Stimulated activated naive B cell treated with anti-CD40 and anti-IgM and Interleukin-4, amounts not matched to agents 10 μg/mL and 1 μg/mL and 100 μg/mL, for 72 hours (primary cell): ENCODE results near the gene TRMT112.
A peak's percentile ranks its signal among the peaks of the same experiment; 100 is the strongest.

Experiments used
- ATAC-seq, 2 donors: fragments of 150-1000 bp; cut with Tn5 transposase; replicated peaks; 2 replicates each; pipeline ENCODE4 v1.10.0; 2021; ENCODE audit warnings: moderate library complexity in 1 of 2
- DNase-seq: peaks from one replicate; pipeline ENCODE4 v3.0.0; 2021
- H3K27ac Mint-ChIP-seq: one replicate; pipeline ENCODE4 v1.8.0; 2022; ENCODE audit warnings: mild to moderate bottlenecking, mixed read lengths
- H3K27me3 Mint-ChIP-seq, 2 donors: one replicate each; pipeline ENCODE4 v1.8.0; 2022; ENCODE audit warnings: mixed read lengths in 2 of 2
- H3K36me3 Mint-ChIP-seq, 2 donors: one replicate each; pipeline ENCODE4 v1.8.0; 2022; ENCODE audit warnings: mixed read lengths in 2 of 2, mild to moderate bottlenecking in 1 of 2
- H3K4me1 Mint-ChIP-seq, 2 donors: one replicate each; pipeline ENCODE4 v1.8.0; 2022; ENCODE audit warnings: mixed read lengths in 2 of 2, mild to moderate bottlenecking in 1 of 2
- H3K4me3 Mint-ChIP-seq, 2 donors: one replicate each; pipeline ENCODE4 v1.8.0; 2022; ENCODE audit warnings: mild to moderate bottlenecking in 2 of 2, mixed read lengths in 2 of 2, moderate library complexity in 1 of 2
- H3K9me3 Mint-ChIP-seq, 2 donors: one replicate each; pipeline ENCODE4 v1.8.0; 2022; ENCODE audit warnings: mixed read lengths in 2 of 2, mild to moderate bottlenecking in 1 of 2

The TRMT112 gene

DNA sequence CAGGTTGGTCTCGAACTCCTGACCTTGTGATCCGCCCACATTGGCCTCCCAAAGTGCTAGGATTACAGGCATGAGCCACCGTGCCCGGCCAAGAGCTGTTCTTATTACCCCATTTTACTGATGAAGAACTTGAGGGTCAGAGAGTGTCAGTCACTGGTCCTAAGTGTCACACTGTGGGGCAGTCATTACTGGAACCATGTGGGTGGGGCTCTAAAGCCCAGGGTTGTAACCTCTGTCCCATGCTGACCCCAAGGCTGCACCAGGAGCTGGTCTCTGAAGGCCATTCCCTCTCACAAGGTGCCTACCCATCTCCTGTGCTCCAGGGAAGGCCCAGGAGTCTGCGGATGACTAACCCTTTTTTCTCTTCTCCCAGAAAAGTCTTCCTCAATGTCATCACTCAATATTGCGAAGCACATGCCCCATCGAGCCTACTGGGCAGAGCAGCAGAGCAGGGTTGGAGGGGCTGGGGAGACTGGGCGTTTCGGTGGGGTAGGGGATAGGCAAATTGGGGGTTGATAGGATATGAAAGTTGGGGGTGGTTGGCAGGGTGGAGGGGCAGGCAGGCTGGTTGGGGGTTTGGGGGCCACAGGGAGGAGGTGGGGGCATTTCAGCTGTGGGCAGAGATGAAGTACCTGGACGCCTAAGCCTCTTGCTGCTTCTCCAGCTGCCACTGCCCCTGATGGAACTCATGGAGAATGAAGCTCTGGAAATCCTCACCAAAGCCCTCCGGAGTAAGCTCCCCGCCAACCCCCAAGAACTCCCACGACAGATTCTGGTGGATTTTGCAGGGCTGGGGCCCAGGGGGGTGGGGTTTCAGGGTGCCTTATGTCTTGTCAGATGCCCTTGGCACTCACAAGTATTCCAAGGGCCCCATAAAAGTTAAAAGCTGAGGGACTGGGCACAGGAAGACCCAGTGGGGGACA lies 14.0 kb downstream of the TRMT112 start:
- H3K36me3 Mint-ChIP-seq: peaks cover 12 to 13% of the 10 kb centered on the region in 2 donors
- H3K27ac Mint-ChIP-seq: peak overlapping the region; percentile 99
- no peak for ATAC-seq
- peak overlapping the region in 1 of 2 donors; percentile 92 for H3K4me3 Mint-ChIP-seq
- H3K4me1 Mint-ChIP-seq: peaks cover 33 to 54% of the 10 kb centered on the region in 2 donors
- DNase-seq: no peak
- H3K9me3 Mint-ChIP-seq: no peaks in the 10 kb centered on the region
- H3K27me3 Mint-ChIP-seq: peaks cover 22 to 40% of the 10 kb centered on the region in 2 donors

DNA sequence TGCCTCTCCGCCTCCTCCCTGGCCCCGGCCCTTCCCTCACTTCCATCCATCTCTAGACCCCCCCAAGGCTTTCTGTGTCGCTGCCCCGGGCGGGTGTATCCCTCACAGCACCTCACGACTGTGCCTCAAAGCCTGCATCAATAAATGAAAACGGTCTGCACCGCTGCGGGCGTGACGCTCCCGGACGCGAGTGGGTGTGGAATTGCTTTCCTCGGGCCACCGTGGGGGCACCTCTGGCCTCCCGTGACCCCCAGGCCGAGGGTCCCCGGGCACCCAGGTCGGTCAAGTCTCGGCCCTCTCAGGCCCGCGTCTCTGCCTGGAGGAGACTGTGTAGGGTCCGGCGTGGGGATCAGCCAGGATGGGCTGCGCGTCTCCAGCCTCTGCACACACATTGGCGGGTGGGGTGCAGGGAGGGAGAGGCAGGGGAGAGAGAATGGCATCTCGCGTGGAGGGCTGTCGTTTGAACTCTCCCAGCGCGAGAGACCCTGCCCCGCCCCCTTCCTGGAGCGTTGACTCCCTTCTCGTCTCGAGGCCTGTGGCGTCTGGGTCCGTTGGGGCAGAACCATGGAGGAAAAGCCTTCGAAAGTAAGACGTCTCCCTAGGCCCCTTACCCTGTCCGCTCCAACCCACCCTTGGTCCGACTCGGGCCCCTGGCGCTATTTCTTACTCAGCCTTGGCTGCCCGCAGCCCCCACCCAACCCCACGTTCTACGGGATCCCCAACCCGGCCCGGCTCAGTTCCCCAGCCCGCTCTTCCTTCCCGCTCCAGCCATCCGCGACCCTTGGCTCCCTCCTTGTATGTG lies 17.3 kb downstream of the TRMT112 start, which contains the start of gene CATSPERZ:
Gene CATSPERZ, plus strand, starts transcription at position 512 of the 802 bp plus-strand sequence. Its CDS starts 53 bp downstream, at position 565.
- H3K4me1 Mint-ChIP-seq: peaks cover 27 to 43% of the 10 kb centered on the region in 2 donors
- DNase-seq (no peak), ATAC-seq (no peak)
- H3K36me3 Mint-ChIP-seq: no peaks in the 10 kb centered on the region
- peak within 1 kb of the TSS; percentile 90 for H3K27ac Mint-ChIP-seq
- peak within 1 kb of the TSS; percentile 84 to 85 for H3K4me3 Mint-ChIP-seq
- peaks cover 49 to 68% of the 10 kb centered on the region in 2 donors for H3K27me3 Mint-ChIP-seq
- H3K9me3 Mint-ChIP-seq: no peaks in the 10 kb centered on the region

DNA sequence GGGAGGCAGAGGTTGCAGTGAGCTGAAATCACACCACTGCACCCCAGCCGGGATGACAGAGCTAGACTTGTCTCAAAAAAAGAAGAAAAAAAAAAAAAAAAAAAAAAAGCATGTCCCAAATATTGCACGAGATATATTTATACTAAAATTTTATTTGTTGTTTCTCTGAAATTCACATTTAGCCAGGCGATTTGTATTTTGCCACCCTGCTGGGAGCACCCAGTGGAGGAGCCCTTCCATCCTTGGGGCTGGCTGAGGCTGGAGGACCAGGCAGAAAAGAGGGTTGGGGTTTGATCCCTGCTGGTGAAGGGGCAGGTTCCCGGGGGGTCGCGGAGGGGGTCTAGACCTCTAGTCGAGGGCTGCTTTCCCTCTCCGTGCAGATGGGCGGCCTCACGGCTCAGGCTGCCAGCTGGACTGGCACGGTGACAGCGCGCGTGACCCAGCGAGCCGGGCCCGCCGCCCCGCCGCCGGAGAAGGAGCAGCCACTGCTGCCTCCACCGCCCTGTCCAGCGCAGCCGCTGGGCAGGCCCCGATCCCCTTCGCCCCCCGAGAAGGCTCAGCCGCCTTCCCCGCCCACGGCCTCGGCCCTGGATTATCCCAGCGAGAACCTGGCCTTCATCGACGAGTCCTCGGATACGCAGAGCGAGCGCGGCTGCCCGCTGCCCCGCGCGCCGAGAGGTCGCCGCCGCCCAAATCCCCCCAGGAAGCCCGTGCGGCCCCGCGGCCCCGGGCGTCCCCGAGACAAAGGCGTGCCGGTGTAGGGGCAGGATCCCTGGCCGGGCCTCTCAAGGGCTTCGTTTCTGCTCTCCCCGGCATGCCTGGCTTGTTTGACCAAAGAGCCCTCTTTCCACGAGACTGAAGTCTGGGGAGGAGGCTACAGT lies 18.2 kb downstream of the TRMT112 start:
- H3K27ac Mint-ChIP-seq: peak overlapping the region; percentile 65
- H3K36me3 Mint-ChIP-seq: no peaks in the 10 kb centered on the region
- peaks cover 55 to 76% of the 10 kb centered on the region in 2 donors for H3K27me3 Mint-ChIP-seq
- peak overlapping the region; percentile 84 to 85 for H3K4me3 Mint-ChIP-seq
- peaks cover 24 to 39% of the 10 kb centered on the region in 2 donors for H3K4me1 Mint-ChIP-seq
- DNase-seq (no peak), ATAC-seq (no peak)
- H3K9me3 Mint-ChIP-seq: no peaks in the 10 kb centered on the region

DNA sequence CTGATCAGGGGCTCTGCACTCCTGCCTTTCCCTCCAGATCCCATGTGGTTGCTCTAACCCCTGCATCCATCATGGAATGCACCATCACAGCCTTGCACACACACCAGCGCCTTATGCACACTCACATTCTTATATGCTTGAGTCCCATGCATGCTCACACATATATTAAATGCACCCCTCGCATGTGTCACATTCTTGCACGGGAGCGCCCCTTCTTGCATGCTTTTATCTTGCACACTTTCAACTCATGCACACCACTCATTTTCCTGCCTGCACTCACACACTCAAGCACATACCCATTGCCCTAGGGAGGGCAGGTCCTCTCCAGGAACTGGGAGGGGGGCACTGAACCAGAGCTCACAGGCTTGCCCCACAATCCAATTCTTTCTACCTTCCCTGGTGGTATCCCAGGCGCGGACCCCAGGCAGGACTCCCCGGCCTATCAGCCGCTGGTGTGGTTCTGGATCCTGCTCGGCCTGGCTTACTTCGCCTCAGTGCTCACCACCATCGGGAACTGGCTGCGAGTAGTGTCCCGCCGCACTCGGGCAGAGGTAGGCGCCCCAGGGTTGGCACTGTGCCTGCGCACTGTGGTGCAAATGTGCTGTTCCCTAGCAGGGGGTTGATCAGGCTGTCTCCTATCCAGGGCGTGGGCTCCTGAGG lies 19.5 kb downstream of the TRMT112 start:
- Mint-ChIP-seq H3K4me1 (peaks cover 19 to 35% of the 10 kb centered on the region in 2 donors), H3K27me3 (peaks cover 63 to 84% of the 10 kb centered on the region in 2 donors), H3K36me3 (no peaks in the 10 kb centered on the region), H3K27ac (no peak overlapping the region), H3K9me3 (no peaks in the 10 kb centered on the region), H3K4me3 (no peak overlapping the region)
- no peak for DNase-seq
- no peak for ATAC-seq

DNA sequence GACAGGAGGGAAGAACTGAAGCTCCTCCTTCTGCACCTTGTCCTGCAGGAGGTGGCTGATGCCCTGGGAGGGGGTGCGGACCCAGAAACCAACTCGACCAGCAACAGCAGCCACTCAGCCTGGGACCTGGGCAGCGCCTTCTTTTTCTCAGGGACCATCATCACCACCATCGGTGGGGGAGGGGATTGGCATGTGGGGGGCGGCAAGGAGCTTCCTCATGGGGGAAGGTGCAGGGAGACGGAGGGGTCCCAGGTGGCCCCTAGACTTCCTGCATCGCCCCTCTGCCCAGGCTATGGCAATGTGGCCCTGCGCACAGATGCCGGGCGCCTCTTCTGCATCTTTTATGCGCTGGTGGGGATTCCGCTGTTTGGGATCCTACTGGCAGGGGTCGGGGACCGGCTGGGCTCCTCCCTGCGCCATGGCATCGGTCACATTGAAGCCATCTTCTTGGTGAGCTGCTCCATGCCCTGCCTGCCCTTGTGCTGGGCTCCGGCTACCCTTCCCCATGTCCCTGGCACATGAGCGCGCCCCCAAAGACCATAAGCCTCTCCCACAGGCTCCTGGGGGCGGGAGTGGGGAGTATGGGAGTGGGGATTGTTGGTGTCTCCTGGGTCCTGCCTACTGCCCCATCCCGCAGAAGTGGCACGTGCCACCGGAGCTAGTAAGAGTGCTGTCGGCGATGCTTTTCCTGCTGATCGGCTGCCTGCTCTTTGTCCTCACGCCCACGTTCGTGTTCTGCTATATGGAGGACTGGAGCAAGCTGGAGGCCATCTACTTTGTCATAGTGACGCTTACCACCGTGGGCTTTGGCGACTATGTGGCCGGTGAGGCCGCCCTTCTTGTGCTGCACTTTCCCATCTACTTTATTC lies 20.3 kb downstream of the TRMT112 start:
- H3K27ac Mint-ChIP-seq: no peak overlapping the region
- peaks cover 22 to 41% of the 10 kb centered on the region in 2 donors for H3K4me1 Mint-ChIP-seq
- no peak overlapping the region for H3K4me3 Mint-ChIP-seq
- no peak for ATAC-seq
- no peaks in the 10 kb centered on the region for H3K9me3 Mint-ChIP-seq
- DNase-seq: no peak
- no peaks in the 10 kb centered on the region for H3K36me3 Mint-ChIP-seq
- peaks cover 68 to 89% of the 10 kb centered on the region in 2 donors for H3K27me3 Mint-ChIP-seq

DNA sequence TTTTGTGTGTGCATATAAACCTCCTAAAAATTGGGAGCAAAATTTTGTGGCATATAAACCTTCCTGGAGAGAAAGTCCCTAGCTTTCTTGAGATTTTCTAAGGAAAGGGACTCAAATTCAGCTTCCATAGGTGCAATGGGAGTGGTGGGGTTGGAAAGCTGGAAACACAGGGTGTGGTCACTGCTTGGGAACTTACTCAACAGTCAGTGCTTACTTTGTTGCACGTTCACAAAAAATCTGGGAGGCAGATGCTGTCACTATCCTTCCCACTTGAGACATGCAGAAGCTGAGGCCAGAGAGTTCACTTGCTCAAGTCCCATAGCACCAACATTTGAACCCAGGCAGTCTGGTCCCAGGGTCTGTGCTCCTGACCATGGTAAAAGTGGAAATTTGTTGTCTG lies 21.1 kb downstream of the TRMT112 start:
- H3K27ac Mint-ChIP-seq: no peak overlapping the region
- H3K9me3 Mint-ChIP-seq: no peaks in the 10 kb centered on the region
- ATAC-seq: no peak
- DNase-seq: no peak
- H3K36me3 Mint-ChIP-seq: no peaks in the 10 kb centered on the region
- peaks cover 64 to 81% of the 10 kb centered on the region in 2 donors for H3K27me3 Mint-ChIP-seq
- H3K4me3 Mint-ChIP-seq: no peak overlapping the region
- peaks cover 20 to 41% of the 10 kb centered on the region in 2 donors for H3K4me1 Mint-ChIP-seq

DNA sequence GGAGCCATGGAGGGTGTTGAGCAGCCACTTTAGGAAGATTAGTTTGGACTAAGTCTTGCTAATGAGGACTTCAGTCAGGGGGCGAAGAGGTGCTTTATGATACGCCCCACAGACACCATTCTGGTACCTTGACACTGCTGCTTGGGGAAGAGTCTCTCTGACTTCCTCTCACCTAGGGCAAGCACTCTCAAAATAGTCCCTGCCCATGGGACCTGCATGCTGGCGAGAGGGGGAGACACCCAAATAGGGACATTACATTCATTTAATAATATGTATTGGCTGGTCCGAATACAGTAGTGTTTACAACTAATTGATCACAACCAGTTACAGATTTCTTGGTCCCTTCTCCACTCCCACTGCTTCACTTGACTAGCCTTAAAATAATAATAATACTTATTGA lies 21.6 kb downstream of the TRMT112 start:
- ATAC-seq: no peak
- Mint-ChIP-seq H3K4me3 (no peak overlapping the region), H3K27ac (no peak overlapping the region), H3K27me3 (peaks cover 65 to 82% of the 10 kb centered on the region in 2 donors), H3K36me3 (no peaks in the 10 kb centered on the region), H3K4me1 (peaks cover 19 to 42% of the 10 kb centered on the region in 2 donors), H3K9me3 (no peaks in the 10 kb centered on the region)
- DNase-seq: no peak

DNA sequence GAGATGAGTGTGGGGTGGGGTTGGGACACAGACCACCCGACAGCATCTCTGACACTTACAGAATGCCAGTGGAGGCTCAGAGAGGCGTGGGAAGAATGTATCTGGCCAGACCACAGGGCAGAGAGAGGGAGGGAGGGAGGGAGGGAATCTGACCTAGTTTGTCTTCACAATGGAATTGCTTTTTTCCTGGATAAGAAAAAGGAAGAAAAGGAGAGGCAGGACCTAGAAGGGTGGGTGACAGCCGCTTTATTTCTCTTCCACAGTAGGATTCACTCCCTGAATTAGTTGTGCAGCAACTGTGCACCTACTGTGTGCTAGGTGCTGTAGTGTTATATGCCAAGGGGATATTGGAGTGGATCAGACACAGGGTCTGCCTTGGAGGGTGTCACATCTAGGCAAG lies 22.6 kb downstream of the TRMT112 start:
- no peak for ATAC-seq
- no peaks in the 10 kb centered on the region for H3K9me3 Mint-ChIP-seq
- H3K4me1 Mint-ChIP-seq: peaks cover 15 to 35% of the 10 kb centered on the region in 2 donors
- H3K4me3 Mint-ChIP-seq: no peak overlapping the region
- no peak for DNase-seq
- H3K27me3 Mint-ChIP-seq: peaks cover 61 to 76% of the 10 kb centered on the region in 2 donors
- no peak overlapping the region for H3K27ac Mint-ChIP-seq
- peaks cover 0 to 4% of the 10 kb centered on the region in 2 donors for H3K36me3 Mint-ChIP-seq

DNA sequence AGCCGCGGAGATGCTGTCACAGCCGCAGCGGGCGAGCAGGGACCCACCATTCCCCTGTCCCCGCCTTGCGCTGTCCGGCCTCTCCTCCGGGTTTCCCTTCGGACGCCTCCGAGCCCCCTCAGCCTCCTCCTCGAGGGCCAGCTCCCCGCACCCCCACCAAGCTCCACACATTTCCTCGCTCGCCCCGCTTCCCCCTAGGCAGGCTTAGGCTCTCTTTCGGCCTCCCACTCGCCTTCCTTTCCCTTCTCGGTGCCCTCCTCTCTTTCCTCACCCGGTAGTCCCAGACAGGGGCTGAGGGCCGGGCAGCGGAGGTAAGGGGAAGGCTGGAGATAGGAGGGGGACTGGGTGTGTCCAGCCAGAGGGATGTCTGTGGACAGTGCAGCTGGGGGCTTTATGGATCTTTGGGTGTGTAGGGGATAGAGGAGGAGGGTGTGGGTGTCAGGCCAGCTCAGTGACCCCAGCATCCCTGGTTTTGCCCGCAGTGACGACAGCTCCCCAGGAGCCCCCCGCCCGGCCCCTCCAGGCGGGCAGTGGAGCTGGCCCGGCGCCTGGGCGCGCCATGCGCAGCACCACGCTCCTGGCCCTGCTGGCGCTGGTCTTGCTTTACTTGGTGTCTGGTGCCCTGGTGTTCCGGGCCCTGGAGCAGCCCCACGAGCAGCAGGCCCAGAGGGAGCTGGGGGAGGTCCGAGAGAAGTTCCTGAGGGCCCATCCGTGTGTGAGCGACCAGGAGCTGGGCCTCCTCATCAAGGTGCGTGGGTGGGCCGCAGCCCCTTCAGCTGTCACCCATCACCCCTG lies 24.7 kb downstream of the TRMT112 start:
- peaks cover 12 to 27% of the 10 kb centered on the region in 2 donors for H3K4me1 Mint-ChIP-seq
- no peak overlapping the region for H3K27ac Mint-ChIP-seq
- H3K4me3 Mint-ChIP-seq: peak overlapping the region; percentile 79 to 81
- peak in 1 of 2 donors; percentile 39 for ATAC-seq
- DNase-seq: no peak
- H3K36me3 Mint-ChIP-seq: peaks cover 3 to 15% of the 10 kb centered on the region in 2 donors
- no peaks in the 10 kb centered on the region for H3K9me3 Mint-ChIP-seq
- H3K27me3 Mint-ChIP-seq: peaks cover 48 to 54% of the 10 kb centered on the region in 2 donors

DNA sequence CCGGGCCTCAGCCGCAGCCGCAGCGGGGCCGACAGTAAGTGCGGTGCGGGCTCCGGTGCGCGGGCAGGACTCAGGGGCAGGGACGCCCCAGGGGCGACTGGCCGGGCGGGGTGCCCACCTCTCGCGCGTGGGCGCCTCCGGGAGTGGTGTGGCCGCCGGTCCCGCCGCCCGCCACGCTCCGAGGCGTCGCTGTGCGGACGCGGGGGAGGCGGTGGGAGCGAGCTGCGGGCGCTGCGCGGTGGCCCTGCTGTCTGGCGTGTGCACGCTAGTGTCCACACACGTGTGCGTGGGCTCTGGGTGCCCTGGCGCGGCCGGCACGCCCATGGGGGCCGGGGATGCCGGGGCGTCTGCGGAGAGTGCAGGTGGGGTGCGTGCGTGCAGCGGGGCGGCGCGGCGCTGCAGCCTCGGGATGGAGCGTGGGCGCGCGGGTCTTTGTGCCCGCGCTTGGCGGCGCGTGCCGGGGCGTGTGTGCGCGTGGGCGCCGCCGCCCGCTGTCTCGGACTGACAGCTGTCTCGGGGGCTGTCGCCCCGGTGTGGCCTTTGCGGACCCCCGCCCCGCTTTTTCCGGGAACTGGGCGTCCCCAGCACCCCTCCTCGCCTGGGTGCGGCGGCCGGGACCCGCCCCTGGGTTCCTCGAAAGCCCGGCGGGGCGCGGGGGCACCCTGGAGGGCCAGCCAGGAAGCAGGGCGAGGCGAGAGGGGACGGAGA lies 25.5 kb downstream of the TRMT112 start:
- DNase-seq (no peak), ATAC-seq (peak; percentile 52 to 66)
- H3K36me3 Mint-ChIP-seq: peaks cover 3 to 15% of the 10 kb centered on the region in 2 donors
- H3K9me3 Mint-ChIP-seq: no peaks in the 10 kb centered on the region
- peak overlapping the region; percentile 79 to 81 for H3K4me3 Mint-ChIP-seq
- H3K27me3 Mint-ChIP-seq: peaks cover 40 to 47% of the 10 kb centered on the region in 2 donors
- H3K4me1 Mint-ChIP-seq: peaks cover 10 to 26% of the 10 kb centered on the region in 2 donors
- H3K27ac Mint-ChIP-seq: no peak overlapping the region

DNA sequence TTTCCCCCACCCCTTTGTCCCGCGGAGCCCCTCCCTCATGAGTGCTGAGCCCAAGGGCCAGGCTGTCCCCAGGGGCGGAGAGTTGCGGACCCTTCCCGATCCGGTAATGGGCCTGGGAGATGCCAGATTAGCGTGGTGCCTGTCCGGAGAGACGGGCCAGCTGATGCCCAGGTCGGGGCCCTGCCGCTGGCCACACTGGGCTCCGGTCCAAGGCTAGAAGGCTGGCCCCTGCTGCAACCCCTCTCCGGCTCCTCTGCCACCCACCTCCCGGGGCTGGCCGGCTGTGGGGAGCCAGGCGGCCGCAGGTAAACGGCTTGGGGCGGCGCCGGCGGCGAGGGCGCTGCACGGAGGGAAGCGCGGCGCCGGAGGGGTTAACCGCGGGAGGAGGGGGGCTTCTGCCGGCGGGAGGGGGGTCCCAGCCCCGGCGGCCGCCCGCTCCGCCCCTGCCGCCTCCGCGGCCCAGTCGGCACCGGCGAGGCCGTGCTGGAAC lies 26.1 kb downstream of the TRMT112 start, which contains the start of gene KCNK4:
Gene KCNK4, plus strand, starts transcription at position 41 of the 490 bp plus-strand sequence. CDS start 1,717 bp downstream, outside the sequence.
- ATAC-seq: peak in 1 of 2 donors; percentile 9
- no peak for DNase-seq
- no peaks in the 10 kb centered on the region for H3K9me3 Mint-ChIP-seq
- peaks cover 16 to 32% of the 10 kb centered on the region in 2 donors for H3K4me1 Mint-ChIP-seq
- peaks cover 34 to 41% of the 10 kb centered on the region in 2 donors for H3K27me3 Mint-ChIP-seq
- peak within 1 kb of the TSS; percentile 62 for H3K27ac Mint-ChIP-seq
- peak within 1 kb of the TSS; percentile 66 to 79 for H3K4me3 Mint-ChIP-seq
- H3K36me3 Mint-ChIP-seq: peaks cover 3 to 15% of the 10 kb centered on the region in 2 donors
